ENCODE data around the gene C1orf105. TPM values are rescaled to one million over a fixed set of nuclear protein-coding genes. Genes with fewer than 3 reads are reported as not detected.

The C1orf105 gene
- total and polyA plus RNA-seq, 2 of the 8 experiments (the other 6 are each of a cell fraction or from before 2014, with no cell fraction given) = not detected

- FAIRE-seq (no peak), DNase-seq (ENCODE audit: low read depth in 1 of 2, low spot score in 2 of 2) (no peak)
- no peaks in the 10 kb centered on the region for H3K4me1 ChIP-seq (replicated peaks in 1 of 4; ENCODE audit: control insufficient read depth in 3 of 4, insufficient read depth in 4 of 4, low read length in 3 of 4)
- H3K9ac ChIP-seq (replicated peaks in 1 of 4; ENCODE audit: extremely low read depth in 1 of 4, low read depth in 3 of 4, low read length in 3 of 4) = no peak overlapping the region
- no peak overlapping the region for H4K8ac ChIP-seq (ENCODE audit: extremely low read depth, insufficient read depth, low read length)
- H2AK5ac ChIP-seq (ENCODE audit: low read depth, low read length) = no peak overlapping the region
- H3K27ac ChIP-seq (ENCODE audit: low read depth, low read length) = no peak overlapping the region
- H3K4ac ChIP-seq (replicated peaks; ENCODE audit: insufficient read length, low read depth, low read length) = no peak overlapping the region
- no peak overlapping the region for H3K18ac ChIP-seq (ENCODE audit: extremely low read depth, low read length)
- H2BK120ac ChIP-seq (replicated peaks; ENCODE audit: low read depth, low read length) = no peak overlapping the region
- H4K20me1 ChIP-seq (replicated peaks in 1 of 2; ENCODE audit: control insufficient read depth in 1 of 2, insufficient read depth in 2 of 2, low read length in 2 of 2) = no peaks in the 10 kb centered on the region
- no peak overlapping the region for H2AFZ ChIP-seq (ENCODE audit: low read length)
- H3K23ac ChIP-seq (ENCODE audit: insufficient read length) = no peak overlapping the region
- no peak overlapping the region for H3K56ac ChIP-seq (replicated peaks; ENCODE audit: insufficient read length, low read depth, low read length)
- H2BK20ac ChIP-seq (ENCODE audit: low read length) = no peak overlapping the region
- no peaks in the 10 kb centered on the region for H3K36me3 ChIP-seq (ENCODE audit: control insufficient read depth in 2 of 4, insufficient read depth in 4 of 4, low read length in 3 of 4)
- H3K4me3 ChIP-seq (ENCODE audit: extremely low read depth in 1 of 4, insufficient read depth in 2 of 4, low read depth in 3 of 4, low read length in 4 of 4) = no peak overlapping the region
- no peak overlapping the region for H2BK12ac ChIP-seq (ENCODE audit: low read depth, low read length)
- H2BK5ac ChIP-seq (ENCODE audit: low read depth, low read length) = no peak overlapping the region
- H4K91ac ChIP-seq (replicated peaks; ENCODE audit: insufficient read length, low read length) = no peak overlapping the region
- no peaks in the 10 kb centered on the region for H3K27me3 ChIP-seq (replicated peaks in 1 of 4; ENCODE audit: control insufficient read depth in 3 of 4, extremely low read depth in 1 of 4, insufficient read depth in 3 of 4, low read length in 3 of 4)
- no peaks in the 10 kb centered on the region for H3K9me3 ChIP-seq (ENCODE audit: insufficient read depth in 2 of 2, low read depth in 1 of 2, low read length in 1 of 2)
- H2BK15ac ChIP-seq (ENCODE audit: low read length) = no peak overlapping the region
- H3K4me2 ChIP-seq (ENCODE audit: insufficient read depth in 1 of 2, low read depth in 2 of 2, low read length in 2 of 2) = no peak overlapping the region
- H3K23me2 ChIP-seq (ENCODE audit: low read depth, low read length) = no peaks in the 10 kb centered on the region
- ChIA-PET CTCF (ENCODE audit: partially characterized antibody) (interaction anchor here (1.2 to 2.4 kb wide), 4 partner anchors 10 to 268 kb away, joined by 4 to 11 read pairs (median 4); no protein-coding TSS in a partner anchor), POLR2A (ENCODE audit: partially characterized antibody) (no interaction called here)
- H3K79me2 ChIP-seq (ENCODE audit: control insufficient read depth in 1 of 2, insufficient read depth in 2 of 2, low read length in 2 of 2) = no peaks in the 10 kb centered on the region
- H4K5ac ChIP-seq (ENCODE audit: insufficient read length, low read depth, low read length) = no peak overlapping the region
- H3K14ac ChIP-seq (ENCODE audit: insufficient read length) = no peak overlapping the region
- WGBS, 2 experiments (ENCODE audit: extremely low coverage in 1 of 2, insufficient coverage in 1 of 2, insufficient read length in 1 of 2, insufficient replicate concordance in 2 of 2, low coverage in 1 of 2, low lambda C conversion rate in 2 of 2, missing lambda C conversion rate in 1 of 2) = 91% methylated on average over 1 of the region's 1 CpG; no CpG with 5 or more reads in 1 of the 2 experiments
- no peaks in the 10 kb centered on the region for H3K79me1 ChIP-seq (ENCODE audit: low read depth, low read length)
- TF ChIP-seq GTF2F1 (IDR thresholded peaks at IDR 0.05; ENCODE audit: borderline replicate concordance, low read depth, low read length) (no peak), PHF8 (conservative IDR thresholded peaks at IDR 0.05; ENCODE audit: low read depth, low read length) (no peak), POLR2A (IDR thresholded peaks at IDR 0.05; ENCODE audit: control extremely low read depth in 1 of 2, low read depth in 2 of 2, low read length in 2 of 2) (no peak), BACH1 (IDR thresholded peaks at IDR 0.05; ENCODE audit: low read length) (no peak), SUZ12 (IDR thresholded peaks at IDR 0.05; ENCODE audit: low read length) (no peak), CHD1 (IDR thresholded peaks at IDR 0.05; ENCODE audit: low read depth, low read length) (no peak), CBX8 (IDR thresholded peaks at IDR 0.05; ENCODE audit: borderline replicate concordance, low read depth, low read length) (no peak), ATF2 (IDR thresholded peaks at IDR 0.05; ENCODE audit: low read length) (no peak), NRF1 (IDR thresholded peaks at IDR 0.05; ENCODE audit: low read depth, low read length) (no peak)
- TF ChIP-seq, protein P1, sequence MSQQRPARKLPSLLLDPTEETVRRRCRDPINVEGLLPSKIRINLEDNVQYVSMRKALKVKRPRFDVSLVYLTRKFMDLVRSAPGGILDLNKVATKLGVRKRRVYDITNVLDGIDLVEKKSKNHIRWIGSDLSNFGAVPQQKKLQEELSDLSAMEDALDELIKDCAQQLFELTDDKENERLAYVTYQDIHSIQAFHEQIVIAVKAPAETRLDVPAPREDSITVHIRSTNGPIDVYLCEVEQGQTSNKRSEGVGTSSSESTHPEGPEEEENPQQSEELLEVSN (IDR thresholded peaks at IDR 0.05) = no peak
Measured at GRCh38 chr1:172460177-172460576, 39.7 kb downstream of the C1orf105 start.
